HG02798 (cell line): ENCODE results near the gene TMCO1.
"Not testable (repeated sequence)": the region's sequence is repeated elsewhere in the genome, so short reads cannot be mapped to it uniquely, and the experiment has no call there.

Experiments used
- ATAC-seq: cut with Tn5 transposase; IDR thresholded peaks from one replicate; pipeline ENCODE4 v1.9.1; 2021; ENCODE audit warnings: mild to moderate bottlenecking; ENCODE audit not compliant: unreplicated experiment, poor library complexity

TMCO1 gene

GRCh38 chr1:165747632-165748447 lies 20.8 kb downstream of the TMCO1 start:
- no peak for ATAC-seq

DNA sequence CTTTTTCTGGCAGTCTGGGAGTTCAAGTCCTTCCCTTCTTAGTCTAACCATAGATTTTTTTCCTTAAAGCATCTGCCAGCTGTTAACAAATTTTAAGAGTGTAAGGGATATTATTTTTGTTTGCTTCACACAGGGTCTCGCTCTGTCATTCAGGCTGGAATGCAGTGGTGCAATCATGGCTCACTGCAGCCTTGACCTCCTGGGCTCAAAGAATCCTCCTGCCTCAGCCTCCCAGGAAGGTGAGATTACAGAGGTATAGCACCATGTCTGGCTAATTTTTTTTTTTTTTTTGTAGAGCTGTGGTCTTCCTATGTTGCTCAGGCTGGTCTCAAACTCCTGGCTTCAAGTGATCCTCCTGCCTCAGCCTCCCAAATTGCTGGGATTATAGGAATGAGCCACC lies 23.8 kb downstream of the TMCO1 start:
- not testable (repeated sequence) for ATAC-seq

DNA sequence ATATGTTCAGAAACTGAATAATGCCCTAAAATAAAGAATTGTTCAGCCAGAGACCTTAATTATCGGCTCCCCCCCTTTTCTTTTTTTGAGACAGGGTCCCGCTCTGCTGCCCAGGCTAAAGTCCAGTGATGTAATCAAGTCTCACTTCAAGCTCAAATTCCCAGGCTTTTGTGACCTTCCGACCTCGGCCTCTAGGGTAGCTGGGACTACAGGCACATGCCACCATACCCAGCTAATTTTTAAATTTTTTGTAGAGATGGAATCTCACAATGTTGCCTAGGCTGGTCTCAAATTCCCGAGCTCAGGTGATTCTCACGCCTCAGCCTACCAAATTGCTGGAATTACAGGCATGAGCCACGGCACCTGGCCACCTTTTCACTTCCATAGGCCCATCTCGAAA lies 26.5 kb downstream of the TMCO1 start:
- no peak for ATAC-seq

GRCh38 chr1:165738794-165739193 lies 29.9 kb downstream of the TMCO1 start:
- peak; percentile 99 for ATAC-seq

GRCh38 chr1:165737196-165737595 lies 31.5 kb downstream of the TMCO1 start:
- no peak for ATAC-seq

- ATAC-seq = no peak
Observed at GRCh38 chr1:165734906-165735305, 33.8 kb downstream of the TMCO1 start.

- no peak for ATAC-seq
Observed at GRCh38 chr1:165726841-165727240, 41.8 kb downstream of the TMCO1 start.

- ATAC-seq = no peak
Observed at GRCh38 chr1:165726169-165726568, 42.5 kb downstream of the TMCO1 start.

GRCh38 chr1:165717918-165718515 lies 50.7 kb downstream of the TMCO1 start:
- no peak for ATAC-seq

GRCh38 chr1:165716265-165717051 lies 52.2 kb downstream of the TMCO1 start:
- not testable (repeated sequence) for ATAC-seq

GRCh38 chr1:165712764-165713163 lies 55.9 kb downstream of the TMCO1 start:
- no peak for ATAC-seq

GRCh38 chr1:165707984-165708706 lies 60.5 kb downstream of the TMCO1 start:
- no peak for ATAC-seq

DNA sequence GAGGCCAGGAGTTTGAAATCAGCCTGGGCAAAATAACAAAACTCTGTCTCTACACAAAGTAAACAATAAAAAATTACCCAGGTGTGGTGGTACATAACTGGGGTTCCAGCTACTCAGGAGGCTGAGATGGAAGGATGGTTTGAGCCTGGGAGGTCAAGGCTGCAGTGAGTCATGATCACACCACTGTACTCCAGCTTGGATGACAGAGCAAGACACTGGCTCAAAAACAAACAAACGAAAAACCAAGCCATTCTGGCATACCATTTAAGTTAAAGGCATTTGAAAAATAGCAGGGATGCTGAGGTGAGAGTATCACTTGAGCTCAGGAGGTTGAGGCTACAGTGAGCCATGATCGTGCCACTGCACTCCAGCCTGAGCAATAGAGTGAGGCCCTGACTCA lies 65.0 kb downstream of the TMCO1 start:
- no peak for ATAC-seq

DNA sequence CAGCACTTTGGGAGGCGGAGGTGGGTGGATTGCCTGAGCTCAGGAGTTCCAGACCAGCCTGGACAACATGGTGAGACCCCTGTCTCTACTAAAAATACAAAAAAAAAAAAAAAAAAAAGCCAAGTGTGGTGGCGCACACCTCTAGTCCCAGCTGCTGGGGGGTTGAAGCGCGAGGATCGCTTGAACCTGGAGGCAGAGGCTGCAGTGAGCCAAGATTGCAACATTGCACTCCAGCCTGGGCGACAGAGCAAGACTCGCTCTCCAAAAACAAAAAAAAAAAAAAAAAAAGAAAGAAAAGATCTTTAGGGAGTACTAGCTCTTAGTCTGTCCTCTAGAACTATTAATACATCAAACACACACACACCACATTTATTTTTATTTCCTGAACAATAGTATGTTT lies 66.7 kb downstream of the TMCO1 start:
- ATAC-seq = not testable (repeated sequence)

DNA sequence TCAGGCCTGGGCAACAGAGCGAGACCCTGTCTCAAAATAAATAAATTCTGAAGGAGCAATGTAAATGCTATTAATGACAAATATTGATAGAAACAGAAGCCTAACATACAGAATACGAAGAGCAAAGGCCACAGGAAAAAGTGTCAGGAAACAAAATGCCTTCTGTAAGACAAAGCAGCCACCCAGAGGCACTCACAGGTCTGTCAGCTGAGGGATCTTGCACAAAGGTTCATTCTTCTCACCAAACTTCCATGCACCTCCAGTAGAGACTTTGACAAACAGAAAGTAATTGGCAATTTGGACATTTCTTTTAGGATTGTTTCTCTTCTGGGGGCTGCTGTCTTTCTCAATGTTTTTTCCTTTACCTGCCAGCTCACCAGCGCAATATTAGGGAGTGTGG lies 69.1 kb downstream of the TMCO1 start:
- no peak for ATAC-seq

- no peak for ATAC-seq
Observed at GRCh38 chr1:165698761-165699052, 70.0 kb downstream of the TMCO1 start.

- ATAC-seq = peak; percentile 96
Observed at GRCh38 chr1:165697881-165698760, 70.5 kb downstream of the TMCO1 start, which contains the start of gene ALDH9A1. Gene ALDH9A1 (minus strand): TSS chr1:165698562. CDS start chr1:165698558, 4 bp downstream.

GRCh38 chr1:165697491-165697880 lies 71.2 kb downstream of the TMCO1 start:
- no peak for ATAC-seq

DNA sequence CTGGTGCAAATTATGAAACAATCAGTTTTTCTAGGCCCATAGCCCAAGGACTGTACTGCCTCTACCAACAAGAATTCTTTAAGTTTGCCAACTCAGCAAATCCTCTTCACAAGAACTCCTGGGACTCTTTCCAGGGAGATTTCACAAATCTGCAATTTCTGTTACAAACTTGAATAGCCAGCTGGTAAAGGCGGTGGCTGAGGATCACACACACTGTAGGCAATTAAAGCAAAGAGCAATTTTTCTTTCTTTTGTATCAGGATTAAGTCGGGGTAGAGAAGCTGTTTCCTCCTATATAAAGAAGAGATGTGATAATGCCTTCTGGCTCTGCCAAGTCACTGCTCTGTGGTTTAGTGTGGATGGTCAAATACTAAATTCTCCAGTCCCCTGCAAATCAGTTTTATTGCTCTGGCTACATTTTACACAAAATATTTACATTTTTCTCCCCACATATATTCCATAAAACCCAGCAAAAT lies 72.0 kb downstream of the TMCO1 start:
- no peak for ATAC-seq

GRCh38 chr1:165695031-165695430 lies 73.6 kb downstream of the TMCO1 start:
- ATAC-seq = no peak
